Activated T-helper 9 cell treated with anti-CD3 and anti-CD28 coated beads, Interleukin-2, amount 50 U/mL, for 16 hours (primary cell): ENCODE data around the gene ZNF778.

Experiments
- DNase-seq: peaks from one replicate; pipeline ENCODE4 v3.0.0-alpha.2; 2020; ENCODE audit warnings: low read depth

The ZNF778 gene

GRCh38 chr16:89277641-89278341 lies 60.3 kb downstream of the ZNF778 start:
- no peak for DNase-seq

GRCh38 chr16:89278441-89279240 lies 61.1 kb downstream of the ZNF778 start:
- no peak for DNase-seq

GRCh38 chr16:89279666-89280481 lies 62.4 kb downstream of the ZNF778 start:
- no peak for DNase-seq

- DNase-seq: no peak
Measured at GRCh38 chr16:89280546-89281188, 63.2 kb downstream of the ZNF778 start.

- DNase-seq: no peak
Measured at GRCh38 chr16:89281189-89281577, 63.7 kb downstream of the ZNF778 start.

GRCh38 chr16:89281829-89282228 lies 64.3 kb downstream of the ZNF778 start:
- DNase-seq: no peak

- DNase-seq: no peak
Measured at GRCh38 chr16:89282523-89282922, 65.0 kb downstream of the ZNF778 start.

GRCh38 chr16:89283449-89283848 lies 65.9 kb downstream of the ZNF778 start:
- DNase-seq: no peak

GRCh38 chr16:89285381-89285780 lies 67.9 kb downstream of the ZNF778 start:
- no peak for DNase-seq

- no peak for DNase-seq
Measured at GRCh38 chr16:89286096-89286495, 68.6 kb downstream of the ZNF778 start.
